Vagina (tissue), 2 donors: ENCODE measurements around the gene HCRTR1. TPM values are rescaled to one million over a fixed set of nuclear protein-coding genes. Genes with fewer than 3 reads are reported as not detected.

Source experiments
- DNase-seq, 2 donors: peaks; one replicate each; pipeline ENCODE4 v3.0.0-alpha.2; 2017; ENCODE audit errors: extremely low spot score in 2 of 2
- H3K27ac ChIP-seq: fragments of 200-600 bp; sonication (generic); one replicate; pipeline ENCODE4 v1.5.1; 2019
- H3K27me3 ChIP-seq: fragments of 200-600 bp; sonication (generic); one replicate; pipeline ENCODE4 v1.5.1; 2019
- H3K36me3 ChIP-seq, 2 donors: fragments of 200-600 bp; sonication (generic); one replicate each; pipeline ENCODE4 v1.5.1; 2017 to 2019
- H3K4me1 ChIP-seq: fragments of 200-600 bp; sonication (generic); one replicate; pipeline ENCODE4 v1.5.1; 2019
- H3K4me3 ChIP-seq, 2 donors: fragments of 200-600 bp; sonication (generic); 1 replicate in 1 of 2; 2 replicates in 1 of 2; pipeline ENCODE4 v1.5.1; 2016 to 2019
- H3K9me3 ChIP-seq: fragments of 200-600 bp; sonication (generic); one replicate; pipeline ENCODE4 v1.5.1; 2019
- CTCF ChIP-seq, 3 experiments: fragments of 450-650 bp in 2 of 3; fragments of 200-600 bp in 1 of 3; sonication (generic) in 1 of 3; IDR thresholded peaks; one replicate each; pipeline ENCODE4 v1.5.1; 2017 to 2019; ENCODE audit warnings: antibody characterized with exemption in 3 of 3, mild to moderate bottlenecking in 2 of 3, moderate library complexity in 2 of 3
- POLR2A ChIP-seq, 2 donors: fragments of 450-650 bp; IDR thresholded peaks; one replicate each; pipeline ENCODE4 v1.6.1; 2017; ENCODE audit warnings: antibody characterized with exemption in 2 of 2, mild to moderate bottlenecking in 2 of 2, moderate library complexity in 2 of 2
- POLR2AphosphoS5 ChIP-seq, 2 donors: sonication (generic); formaldehyde crosslinking; IDR thresholded peaks; one replicate each; pipeline ENCODE4 v1.9.0; 2017; ENCODE audit warnings: antibody characterized with exemption in 2 of 2, mild to moderate bottlenecking in 2 of 2, low read depth in 1 of 2; ENCODE audit not compliant: insufficient read depth in 1 of 2
- intact Hi-C: fragments of 100-400 bp; cut with DNase I; formaldehyde crosslinking; loops from one replicate; pipeline ENCODE4 v1.15.1; 2023
- total RNA-seq: library from RNA; depleted of rRNA; stranded (reverse); fragments of >200 nt; gene quantifications from one replicate; pipeline ENCODE4 v1.2.3, GENCODE V29; 2016

HCRTR1 gene
- total RNA-seq, 1 donor from 2014 or later = not detected

GRCh38 chr1:31576743-31577455 is 40.6 kb upstream of the HCRTR1 start:
- no peaks in the 10 kb centered on the region for H3K9me3 ChIP-seq
- peak overlapping the region; percentile 74 for H3K27ac ChIP-seq
- H3K27me3 ChIP-seq = no peaks in the 10 kb centered on the region
- peaks cover 64% of the 10 kb centered on the region for H3K4me1 ChIP-seq
- intact Hi-C loops = no loop called here
- H3K36me3 ChIP-seq = no peaks in the 10 kb centered on the region
- peak overlapping the region; percentile 56 to 57 for H3K4me3 ChIP-seq
- DNase-seq = peak in 1 of 2 donors; percentile 87
- TF ChIP-seq POLR2A (IDR thresholded peaks at IDR 0.05) = no peak
- TF ChIP-seq CTCF (IDR thresholded peaks at IDR 0.05) = no peak
- TF ChIP-seq POLR2AphosphoS5 (IDR thresholded peaks at IDR 0.05; ENCODE audit: insufficient read depth in 1 of 2, low read depth in 1 of 2) = peak in 1 of 2 donors; percentile 6

- H3K27me3 ChIP-seq = no peaks in the 10 kb centered on the region
- no peaks in the 10 kb centered on the region for H3K36me3 ChIP-seq
- peaks cover 60% of the 10 kb centered on the region for H3K4me1 ChIP-seq
- no peak for TF ChIP-seq POLR2AphosphoS5 (IDR thresholded peaks at IDR 0.05; ENCODE audit: insufficient read depth in 1 of 2, low read depth in 1 of 2)
- TF ChIP-seq CTCF (IDR thresholded peaks at IDR 0.05) = no peak
- TF ChIP-seq POLR2A (IDR thresholded peaks at IDR 0.05) = no peak
- no peak for DNase-seq
- no peaks in the 10 kb centered on the region for H3K9me3 ChIP-seq
- peak overlapping the region; percentile 56 to 57 for H3K4me3 ChIP-seq
- intact Hi-C loops = no loop called here
- H3K27ac ChIP-seq = peak overlapping the region; percentile 74
Observed at GRCh38 chr1:31577515-31578192, 39.8 kb upstream of the HCRTR1 start.

GRCh38 chr1:31579374-31579773 is 38.1 kb upstream of the HCRTR1 start:
- H3K4me3 ChIP-seq = peak overlapping the region; percentile 35 to 42
- no peak for DNase-seq
- H3K4me1 ChIP-seq = peaks cover 60% of the 10 kb centered on the region
- H3K27ac ChIP-seq = peak overlapping the region; percentile 80
- no peaks in the 10 kb centered on the region for H3K36me3 ChIP-seq
- no peaks in the 10 kb centered on the region for H3K27me3 ChIP-seq
- TF ChIP-seq CTCF (IDR thresholded peaks at IDR 0.05) = no peak
- TF ChIP-seq POLR2AphosphoS5 (IDR thresholded peaks at IDR 0.05; ENCODE audit: insufficient read depth in 1 of 2, low read depth in 1 of 2) = peak in 1 of 2 donors; percentile 65
- TF ChIP-seq POLR2A (IDR thresholded peaks at IDR 0.05) = no peak
- intact Hi-C loops = no loop called here
- no peaks in the 10 kb centered on the region for H3K9me3 ChIP-seq

GRCh38 chr1:31580513-31580870 is 37.0 kb upstream of the HCRTR1 start:
- peak overlapping the region; percentile 35 to 42 for H3K4me3 ChIP-seq

More at GRCh38 chr1:31580513-31580870, 37.0 kb upstream of the HCRTR1 start:
- H3K27ac ChIP-seq = peak overlapping the region; percentile 80
- peak; percentile 54 to 63 for TF ChIP-seq POLR2AphosphoS5 (IDR thresholded peaks at IDR 0.05; ENCODE audit: insufficient read depth in 1 of 2, low read depth in 1 of 2)
- TF ChIP-seq CTCF (IDR thresholded peaks at IDR 0.05) = no peak
- no peaks in the 10 kb centered on the region for H3K9me3 ChIP-seq
- DNase-seq = no peak
- H3K36me3 ChIP-seq = peaks cover 0 to 9% of the 10 kb centered on the region in 2 donors
- intact Hi-C loops = loop anchor here (10.0 kb wide), 1 partner anchor 124 kb away; the partner anchor contains the start of gene COL16A1
- H3K27me3 ChIP-seq = no peaks in the 10 kb centered on the region
- peaks cover 54% of the 10 kb centered on the region for H3K4me1 ChIP-seq
